Sigmoid colon (tissue), 4 donors: ENCODE results near the gene GNAI1.

Experiments used
- CTCF ChIP-seq, 4 experiments: fragments of 450-650 bp in 3 of 4; fragments of 200-600 bp in 1 of 4; IDR thresholded peaks; one replicate each; pipeline ENCODE4 v1.5.1; 2016 to 2019; ENCODE audit warnings: antibody characterized with exemption in 4 of 4, mild to moderate bottlenecking in 3 of 4, moderate library complexity in 2 of 4
- EP300 ChIP-seq, 4 donors: sonication (generic); formaldehyde crosslinking; IDR thresholded peaks; one replicate each; pipeline ENCODE4 v1.6.1; 2017; ENCODE audit warnings: antibody characterized with exemption in 4 of 4
- POLR2A ChIP-seq, 2 donors: fragments of 450-650 bp; IDR thresholded peaks; one replicate each; pipeline ENCODE4 v1.6.1; 2016; ENCODE audit warnings: antibody characterized with exemption in 2 of 2, mild to moderate bottlenecking in 2 of 2, moderate library complexity in 2 of 2

GRCh38 chr7:80100254-80100653 lies 34.4 kb upstream of the GNAI1 start:
- TF ChIP-seq EP300 (IDR thresholded peaks at IDR 0.05), result no peak
- TF ChIP-seq CTCF (IDR thresholded peaks at IDR 0.05), result no peak
- TF ChIP-seq POLR2A (IDR thresholded peaks at IDR 0.05), result no peak
